Measurements from ENCODE around the gene B4GALNT1. TPM values are rescaled to one million over a fixed set of nuclear protein-coding genes. Genes with fewer than 3 reads are reported as not detected.

B4GALNT1 gene
- total and polyA plus RNA-seq, 10 of the 15 experiments (the other 5 are each of a cell fraction or from before 2014, with no cell fraction given) = 0.01 to 0.38 (median 0.14) TPM; not detected in 3

GRCh38 chr12:57615637-57616036 lies 17.4 kb downstream of the B4GALNT1 start:
- intact Hi-C loops (cut with micrococcal nuclease; ENCODE audit: unreplicated experiment) (no loop called here), in situ Hi-C loops (cut with MboI) (no loop called here)
- TF ChIP-seq RFX5 (IDR thresholded peaks at IDR 0.05; ENCODE audit: low read depth, low read length) (no peak), MXI1 (IDR thresholded peaks at IDR 0.05; ENCODE audit: low read depth, low read length) (no peak)
- H3K79me2 ChIP-seq (ENCODE audit: control insufficient read depth, insufficient read depth, low read length) = no peaks in the 10 kb centered on the region
- no peaks in the 10 kb centered on the region for H4K20me1 ChIP-seq (ENCODE audit: control insufficient read depth, insufficient read depth)
- H3K4me2 ChIP-seq (ENCODE audit: control insufficient read depth, insufficient read depth) = no peak overlapping the region
- H3K4me1 ChIP-seq (ENCODE audit: control insufficient read depth, insufficient read depth, low read length) = peaks cover 10% of the 10 kb centered on the region
- no peak overlapping the region for H3K9ac ChIP-seq (ENCODE audit: control insufficient read depth, insufficient read depth, low read length)
- WGBS (ENCODE audit: insufficient coverage, insufficient replicate concordance, low lambda C conversion rate, missing lambda C conversion rate) = 57% methylated on average over 5 of the region's 5 CpGs
- H3K9me3 ChIP-seq (replicated peaks; ENCODE audit: control insufficient read depth, insufficient read depth, low read length) = no peaks in the 10 kb centered on the region
- ChIA-PET RAD21 (ENCODE audit: unreplicated experiment) (interaction anchor here (1.0 kb wide), 1 partner anchor 157 kb away, joined by 4 read pairs; no protein-coding TSS in a partner anchor), SMC1A (ENCODE audit: uncharacterized antibody, unreplicated experiment) (interaction anchor here (1.4 kb wide), 1 partner anchor 32 kb away, joined by 3 read pairs; no protein-coding TSS in a partner anchor), POLR2A (interaction anchor here (0.8 to 2.9 kb wide), 2 partner anchors 11 to 35 kb away, joined by 3 to 13 read pairs; partner anchors contain the start of gene DTX3), CTCF (interaction anchor here (1.1 to 5.1 kb wide), 3 partner anchors 24 to 126 kb away, joined by 3 to 49 read pairs (median 11); no protein-coding TSS in a partner anchor)
- ATAC-seq (no peak), FAIRE-seq (no peak), DNase-seq (ENCODE audit: low read depth, low spot score) (no peak)
- no peak overlapping the region for H3K27ac ChIP-seq (ENCODE audit: control insufficient read depth, insufficient read depth)
- no peaks in the 10 kb centered on the region for H3K36me3 ChIP-seq (ENCODE audit: control insufficient read depth in 2 of 2, insufficient read depth in 2 of 2, low read length in 1 of 2)
- BruUV-seq (replicated peaks) = no TSS peak
- H3K4me3 ChIP-seq = no peak overlapping the region
- H2AFZ ChIP-seq (ENCODE audit: control insufficient read depth, low read depth, low read length) = no peak overlapping the region
- H3K27me3 ChIP-seq (replicated peaks in 1 of 2; ENCODE audit: control insufficient read depth in 2 of 2, insufficient read depth in 2 of 2, low read length in 1 of 2) = peaks cover 11 to 12% of the 10 kb centered on the region in 2 experiments; a peak in 3 of 4 replicates

GRCh38 chr12:57614948-57615500 lies 18.0 kb downstream of the B4GALNT1 start:
- CTCF ChIA-PET = interaction anchor here (0.6 to 5.1 kb wide), 14 partner anchors 8 to 401 kb away, joined by 3 to 49 read pairs (median 4); partner anchors contain the start of gene GLI1
- H3K4me2 ChIP-seq (ENCODE audit: control insufficient read depth, insufficient read depth) = no peak overlapping the region
- FAIRE-seq (no peak), ATAC-seq (no peak), DNase-seq (ENCODE audit: low read depth, low spot score) (no peak)
- H3K36me3 ChIP-seq (ENCODE audit: control insufficient read depth in 2 of 2, insufficient read depth in 2 of 2, low read length in 1 of 2) = no peaks in the 10 kb centered on the region
- no TSS peak for BruUV-seq (replicated peaks)
- POLR2A ChIA-PET = interaction anchor here (0.8 to 2.9 kb wide), 5 partner anchors 10 to 35 kb away, joined by 3 to 13 read pairs (median 3); partner anchors contain the start of gene DTX3
- H3K27ac ChIP-seq (ENCODE audit: control insufficient read depth, insufficient read depth) = no peak overlapping the region
- in situ Hi-C loops (cut with MboI) = no loop called here
- peaks cover 5 to 6% of the 10 kb centered on the region in 2 experiments; a peak in 3 of 4 replicates for H3K27me3 ChIP-seq (replicated peaks in 1 of 2; ENCODE audit: control insufficient read depth in 2 of 2, insufficient read depth in 2 of 2, low read length in 1 of 2)
- RAD21 ChIA-PET (ENCODE audit: unreplicated experiment) = interaction anchor here (1.1 to 2.3 kb wide), 7 partner anchors 22 to 156 kb away, joined by 3 to 16 read pairs (median 4); partner anchors contain the start of genes GLI1 and PIP4K2C
- no peaks in the 10 kb centered on the region for H3K79me2 ChIP-seq (ENCODE audit: control insufficient read depth, insufficient read depth, low read length)
- no peak overlapping the region for H2AFZ ChIP-seq (ENCODE audit: control insufficient read depth, low read depth, low read length)
- intact Hi-C loops (cut with micrococcal nuclease; ENCODE audit: unreplicated experiment) = no loop called here
- H3K9ac ChIP-seq (ENCODE audit: control insufficient read depth, insufficient read depth, low read length) = no peak overlapping the region
- 73% methylated on average over 11 of the region's 11 CpGs for WGBS (ENCODE audit: insufficient coverage, insufficient replicate concordance, low lambda C conversion rate, missing lambda C conversion rate)
- H3K4me1 ChIP-seq (ENCODE audit: control insufficient read depth, insufficient read depth, low read length) = peaks cover 10% of the 10 kb centered on the region
- no peaks in the 10 kb centered on the region for H4K20me1 ChIP-seq (ENCODE audit: control insufficient read depth, insufficient read depth)
- no peak overlapping the region for H3K4me3 ChIP-seq
- SMC1A ChIA-PET (ENCODE audit: uncharacterized antibody, unreplicated experiment) = interaction anchor here (1.1 to 1.6 kb wide), 9 partner anchors 7 to 156 kb away, joined by 3 to 15 read pairs (median 5); partner anchors contain the start of gene PIP4K2C
- no peaks in the 10 kb centered on the region for H3K9me3 ChIP-seq (replicated peaks; ENCODE audit: control insufficient read depth, insufficient read depth, low read length)
- TF ChIP-seq ESRRA (IDR thresholded peaks at IDR 0.05; ENCODE audit: low read length) (no peak), ZNF217 (IDR thresholded peaks at IDR 0.05) (no peak), ASH2L (IDR thresholded peaks at IDR 0.05; ENCODE audit: borderline replicate concordance, low read depth) (no peak), E2F4 (IDR thresholded peaks at IDR 0.05; ENCODE audit: low read depth, low read length) (no peak), CEBPB (IDR thresholded peaks at IDR 0.05; ENCODE audit: borderline replicate concordance in 1 of 2, low read depth in 2 of 2, low read length in 2 of 2) (no peak), CREB1 (IDR thresholded peaks at IDR 0.05; ENCODE audit: low read depth) (no peak)
- TF ChIP-seq, protein P1, sequence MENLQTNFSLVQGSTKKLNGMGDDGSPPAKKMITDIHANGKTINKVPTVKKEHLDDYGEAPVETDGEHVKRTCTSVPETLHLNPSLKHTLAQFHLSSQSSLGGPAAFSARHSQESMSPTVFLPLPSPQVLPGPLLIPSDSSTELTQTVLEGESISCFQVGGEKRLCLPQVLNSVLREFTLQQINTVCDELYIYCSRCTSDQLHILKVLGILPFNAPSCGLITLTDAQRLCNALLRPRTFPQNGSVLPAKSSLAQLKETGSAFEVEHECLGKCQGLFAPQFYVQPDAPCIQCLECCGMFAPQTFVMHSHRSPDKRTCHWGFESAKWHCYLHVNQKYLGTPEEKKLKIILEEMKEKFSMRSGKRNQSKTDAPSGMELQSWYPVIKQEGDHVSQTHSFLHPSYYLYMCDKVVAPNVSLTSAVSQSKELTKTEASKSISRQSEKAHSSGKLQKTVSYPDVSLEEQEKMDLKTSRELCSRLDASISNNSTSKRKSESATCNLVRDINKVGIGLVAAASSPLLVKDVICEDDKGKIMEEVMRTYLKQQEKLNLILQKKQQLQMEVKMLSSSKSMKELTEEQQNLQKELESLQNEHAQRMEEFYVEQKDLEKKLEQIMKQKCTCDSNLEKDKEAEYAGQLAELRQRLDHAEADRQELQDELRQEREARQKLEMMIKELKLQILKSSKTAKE (IDR thresholded peaks at IDR 0.05; ENCODE audit: low read depth, poor library complexity, severe bottlenecking) = no peak
- TF ChIP-seq, protein P2, sequence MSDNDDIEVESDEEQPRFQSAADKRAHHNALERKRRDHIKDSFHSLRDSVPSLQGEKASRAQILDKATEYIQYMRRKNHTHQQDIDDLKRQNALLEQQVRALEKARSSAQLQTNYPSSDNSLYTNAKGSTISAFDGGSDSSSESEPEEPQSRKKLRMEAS (IDR thresholded peaks at IDR 0.05; ENCODE audit: low read depth, low read length) = no peak
